GM15510 (cell line): ENCODE data around the gene CYSRT1.

ENCODE experiments used
- POLR2A ChIP-seq: IDR thresholded peaks from 3 replicates; pipeline ENCODE4 v1.6.1; 2011; ENCODE audit warnings: borderline replicate concordance; ENCODE audit not compliant: insufficient read length; ENCODE audit errors: extremely low read depth

CYSRT1 gene

DNA sequence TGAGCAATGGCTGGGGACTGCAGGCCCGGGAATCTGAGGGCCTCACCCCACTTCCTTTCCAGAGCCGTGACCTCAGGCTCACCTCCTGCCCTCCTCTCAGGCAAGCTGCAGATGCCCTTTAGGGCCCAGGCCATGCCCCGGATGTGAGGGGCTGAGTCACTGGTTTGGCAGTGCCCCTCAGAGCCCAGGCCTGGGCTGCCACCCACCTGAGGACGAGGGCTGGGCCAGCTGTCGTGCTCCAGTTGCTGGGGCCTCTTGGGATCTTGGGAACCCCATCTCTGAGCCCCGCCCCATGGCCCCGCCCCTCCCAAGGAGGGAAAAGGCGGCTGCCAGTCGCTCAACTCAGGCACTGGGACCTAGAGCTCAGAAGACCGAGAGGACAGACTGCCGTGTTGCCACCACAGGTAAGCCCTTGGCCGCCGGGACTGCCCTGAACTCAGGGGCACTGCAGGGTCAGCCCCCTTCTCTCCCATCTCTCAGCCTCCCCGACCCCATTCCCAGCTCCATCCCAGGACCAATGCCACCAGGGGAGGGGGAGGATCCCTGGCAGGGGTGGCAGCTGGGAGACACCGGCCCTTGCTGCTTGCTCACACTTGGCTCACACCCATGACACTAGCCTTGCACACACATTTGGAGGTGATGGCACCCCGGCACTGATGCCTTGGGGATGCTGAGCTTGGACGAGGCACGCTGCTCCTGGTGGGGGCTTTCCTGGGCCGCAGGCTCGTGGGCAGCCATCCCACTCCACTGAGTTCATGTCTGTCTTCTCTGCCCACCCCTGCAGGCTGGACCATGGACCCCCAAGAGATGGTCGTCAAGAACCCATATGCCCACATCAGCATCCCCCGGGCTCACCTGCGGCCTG, at the start of gene CYSRT1:
CYSRT1 (plus strand) TSS at position 345 of the 865 bp plus-strand sequence; CDS start at position 793, 448 bp downstream.
- no peak for TF ChIP-seq POLR2A

DNA sequence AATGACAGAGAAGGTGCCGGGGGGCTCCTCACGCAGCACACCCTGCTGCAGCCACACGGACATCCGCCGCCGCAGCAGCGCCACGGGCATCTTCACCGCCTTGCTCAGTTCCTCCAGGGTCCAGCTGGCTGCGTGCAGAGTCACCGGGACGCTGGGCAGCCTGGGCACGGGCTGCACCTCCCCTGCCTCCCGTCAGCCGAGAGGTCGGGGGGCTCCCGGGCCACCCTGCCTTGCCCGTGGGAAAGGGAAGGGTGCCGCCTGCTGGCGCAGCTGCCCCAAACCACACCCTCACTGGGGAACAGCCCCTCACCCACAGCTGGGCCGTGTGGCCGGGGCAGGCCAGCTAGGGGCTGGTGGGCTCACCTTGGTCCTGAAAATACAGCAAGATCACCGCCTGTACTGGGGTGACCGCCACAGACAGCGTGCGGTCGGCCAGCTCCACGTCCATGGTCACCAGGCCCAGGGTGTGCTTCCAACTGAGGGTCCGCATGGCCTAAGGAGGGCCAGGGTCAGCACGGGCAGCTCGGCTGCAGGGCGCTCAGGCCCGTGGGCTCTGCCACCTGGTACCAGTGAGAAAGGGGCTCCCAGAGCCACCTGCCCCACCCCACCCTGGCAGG, 49.5 kb upstream of the CYSRT1 start:
- no peak for TF ChIP-seq POLR2A

GRCh38 chr9:137176302-137177182, 48.4 kb upstream of the CYSRT1 start:
- no peak for TF ChIP-seq POLR2A

DNA sequence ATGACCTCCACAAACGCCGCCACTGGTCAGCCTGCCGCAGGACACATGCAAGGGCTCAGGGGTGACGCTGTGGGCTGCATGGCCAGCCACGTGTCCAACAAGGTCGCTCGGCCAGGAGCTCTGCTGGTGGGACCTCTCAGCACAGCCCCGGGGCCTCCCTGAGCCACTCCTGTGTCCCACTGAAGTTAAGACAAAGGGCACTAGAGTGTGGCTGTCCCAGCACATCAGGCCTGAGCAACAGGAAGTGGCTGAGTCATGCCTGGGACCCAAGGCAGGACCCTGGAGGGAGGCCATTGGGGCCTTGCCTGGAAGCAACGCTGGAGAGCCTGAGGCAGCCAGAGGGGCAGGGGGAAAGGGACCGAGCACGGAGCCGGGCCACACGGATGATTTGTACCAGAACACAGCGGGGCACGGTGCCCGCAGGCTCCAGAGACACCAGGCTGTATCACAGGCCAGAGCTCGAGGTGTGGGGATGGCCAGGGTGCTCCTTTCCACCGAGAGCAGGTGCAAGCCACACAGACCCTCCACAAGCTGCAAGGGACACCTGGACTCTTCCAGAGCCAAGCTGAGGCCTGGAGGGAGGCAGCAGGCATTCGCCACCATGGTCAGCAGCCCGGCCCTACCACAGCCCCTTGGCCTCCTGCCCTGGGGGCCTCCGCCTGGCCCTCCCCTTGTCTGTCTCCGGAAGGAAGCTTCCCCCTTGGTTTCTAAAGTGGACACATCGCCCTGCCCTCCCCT, 46.6 kb upstream of the CYSRT1 start:
- no peak for TF ChIP-seq POLR2A

GRCh38 chr9:137178939-137179630, 45.9 kb upstream of the CYSRT1 start:
- TF ChIP-seq POLR2A, result no peak

GRCh38 chr9:137179761-137180160, 45.2 kb upstream of the CYSRT1 start:
- no peak for TF ChIP-seq POLR2A

GRCh38 chr9:137180491-137180890, 44.5 kb upstream of the CYSRT1 start:
- no peak for TF ChIP-seq POLR2A

GRCh38 chr9:137181680-137182079, 43.3 kb upstream of the CYSRT1 start:
- TF ChIP-seq POLR2A, result no peak

GRCh38 chr9:137182836-137183235, 42.1 kb upstream of the CYSRT1 start:
- no peak for TF ChIP-seq POLR2A

DNA sequence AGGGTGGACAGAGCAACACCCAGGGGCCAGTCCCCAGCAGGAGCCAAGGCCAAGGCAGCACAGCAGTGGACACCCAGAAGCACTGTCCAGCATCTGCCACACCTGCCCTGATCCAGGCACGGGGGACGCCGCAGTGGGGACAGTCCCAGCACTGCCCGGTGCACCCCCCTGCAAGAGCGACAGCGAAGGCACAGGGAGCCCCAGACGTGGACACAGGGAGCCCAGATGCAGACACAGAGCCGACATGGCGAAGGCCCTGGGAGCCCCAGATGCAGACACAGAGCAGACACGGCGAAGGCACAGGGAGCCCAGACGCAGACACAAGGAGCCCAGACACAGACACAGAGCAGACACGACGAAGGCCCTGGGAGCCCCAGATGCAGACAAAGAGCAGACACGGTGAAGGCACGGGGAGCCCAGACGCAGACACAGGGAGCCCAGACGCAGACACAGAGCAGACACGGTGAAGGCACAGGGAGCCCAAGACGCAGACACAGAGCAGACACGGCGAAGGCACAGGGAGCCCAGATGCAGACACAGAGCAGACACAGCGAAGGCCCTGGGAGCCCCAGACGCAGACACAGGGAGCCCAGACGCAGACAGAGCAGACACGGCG, 40.9 kb upstream of the CYSRT1 start:
- TF ChIP-seq POLR2A, result no peak

- no peak for TF ChIP-seq POLR2A
These were observed 39.9 kb upstream of the CYSRT1 start for GRCh38 chr9:137184881-137185660.

GRCh38 chr9:137185921-137186320, 39.1 kb upstream of the CYSRT1 start:
- TF ChIP-seq POLR2A, result no peak

GRCh38 chr9:137186385-137186784, 38.6 kb upstream of the CYSRT1 start:
- TF ChIP-seq POLR2A, result no peak
